Ishikawa (cell line): ENCODE results near the gene DOLPP1.

Source experiments
- CEBPB ChIP-seq: IDR thresholded peaks from 2 replicates; pipeline ENCODE4 v1.6.1; 2012
- EGR1 ChIP-seq: IDR thresholded peaks from 2 replicates; pipeline ENCODE4 v1.6.1; 2012
- EP300 ChIP-seq: IDR thresholded peaks from 2 replicates; pipeline ENCODE4 v1.6.1; 2012; ENCODE audit warnings: borderline replicate concordance
- FOXM1 ChIP-seq: IDR thresholded peaks from 2 replicates; pipeline ENCODE4 v1.6.1; 2012; ENCODE audit warnings: low read depth, borderline replicate concordance
- NFIC ChIP-seq: IDR thresholded peaks from 2 replicates; pipeline ENCODE4 v1.6.1; 2012
- RAD21 ChIP-seq: IDR thresholded peaks from 2 replicates; pipeline ENCODE4 v1.6.1; 2012; ENCODE audit warnings: low read depth
- REST ChIP-seq: IDR thresholded peaks from 2 replicates; pipeline ENCODE4 v1.6.1; 2012; ENCODE audit warnings: low read depth, mild to moderate bottlenecking
- TAF1 ChIP-seq: IDR thresholded peaks from 2 replicates; pipeline ENCODE4 v1.6.1; 2012; ENCODE audit warnings: low read depth, mild to moderate bottlenecking
- TCF12 ChIP-seq: IDR thresholded peaks from 2 replicates; pipeline ENCODE4 v1.6.1; 2012; ENCODE audit warnings: low read depth
- TEAD4 ChIP-seq: IDR thresholded peaks from 2 replicates; pipeline ENCODE4 v1.6.1; 2012
- USF1 ChIP-seq: IDR thresholded peaks from 2 replicates; pipeline ENCODE4 v1.6.1; 2012
- YY1 ChIP-seq: IDR thresholded peaks from 2 replicates; pipeline ENCODE4 v1.6.1; 2012; ENCODE audit warnings: low read depth
- ZBTB7A ChIP-seq: IDR thresholded peaks from 2 replicates; pipeline ENCODE4 v1.6.1; 2012; ENCODE audit warnings: low read depth
- TF ChIP-seq, protein P1 (sequence below): IDR thresholded peaks from 2 replicates; pipeline ENCODE4 v1.6.1; 2012

DNA sequence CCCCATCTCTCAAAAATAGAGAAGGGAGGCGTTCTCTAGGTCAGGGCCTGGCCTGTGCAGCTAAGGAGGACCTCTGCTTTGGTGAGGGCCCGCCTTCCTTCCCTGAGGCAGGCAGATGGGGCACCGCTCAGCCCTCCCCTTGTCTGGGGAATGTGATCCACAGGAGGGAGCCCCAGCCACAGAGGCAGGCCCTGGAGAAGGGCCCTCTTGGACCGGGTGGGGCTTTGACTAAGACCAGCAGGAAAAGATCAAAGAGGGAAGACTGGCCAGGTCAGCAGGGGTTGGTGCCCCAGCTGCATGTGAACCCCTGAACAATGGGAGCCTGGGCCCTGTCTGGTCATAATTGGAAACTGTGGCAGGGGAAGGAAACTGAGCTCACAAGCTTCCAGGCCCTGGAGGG lies 52.2 kb downstream of the DOLPP1 start:
- TF ChIP-seq TAF1 (no peak), RAD21 (no peak), USF1 (no peak), TCF12 (no peak), REST (no peak), ZBTB7A (no peak), YY1 (no peak), CEBPB (no peak), TEAD4 (no peak), EP300 (no peak), NFIC (no peak), FOXM1 (no peak), EGR1 (no peak)
- TF ChIP-seq, protein P1, sequence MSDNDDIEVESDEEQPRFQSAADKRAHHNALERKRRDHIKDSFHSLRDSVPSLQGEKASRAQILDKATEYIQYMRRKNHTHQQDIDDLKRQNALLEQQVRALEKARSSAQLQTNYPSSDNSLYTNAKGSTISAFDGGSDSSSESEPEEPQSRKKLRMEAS: no peak
